Fibroblast of lung (primary cell): Measurements from ENCODE around the gene SBDS. TPM values are rescaled to one million over a fixed set of nuclear protein-coding genes. Genes with fewer than 3 reads are reported as not detected.
"Not testable (repeated sequence)": the region's sequence is repeated elsewhere in the genome, so short reads cannot be mapped to it uniquely, and the experiment has no call there.

Source experiments
- DNase-seq, 2 donors: peaks; one replicate each; pipeline versions ENCODE4 v3.0.0 to v3.0.0-alpha.2; 2010; ENCODE audit warnings: low read depth in 2 of 2
- H2AFZ ChIP-seq: 2 replicates; pipeline ENCODE4 v1.5.1; 2012; ENCODE audit warnings: low read length, control low read depth, inconsistent platforms
- H3K27ac ChIP-seq: 2 replicates; pipeline ENCODE4 v1.5.1; 2011; ENCODE audit warnings: low read length, control low read depth; ENCODE audit not compliant: insufficient read depth
- H3K27me3 ChIP-seq: 2 replicates; pipeline ENCODE4 v1.5.1; 2011; ENCODE audit warnings: mild to moderate bottlenecking, low read length; ENCODE audit not compliant: control insufficient read depth, insufficient read depth
- H3K36me3 ChIP-seq: 2 replicates; pipeline ENCODE4 v1.5.1; 2011; ENCODE audit warnings: low read length; ENCODE audit not compliant: control insufficient read depth, insufficient read depth
- H3K4me1 ChIP-seq: 2 replicates; pipeline ENCODE4 v1.5.1; 2011; ENCODE audit warnings: low read length; ENCODE audit not compliant: control insufficient read depth, insufficient read depth; ENCODE audit errors: extremely low read depth
- H3K4me2 ChIP-seq: 2 replicates; pipeline ENCODE4 v1.5.1; 2011; ENCODE audit warnings: low read length, control low read depth; ENCODE audit not compliant: insufficient read depth; ENCODE audit errors: extremely low read depth
- H3K4me3 ChIP-seq, 4 experiments: fragments of 200-600 bp in 1 of 4; sonication (generic) in 1 of 4; replicated peaks in 1 of 4; 2 replicates each; pipeline ENCODE4 v1.5.1; 2011 to 2016; ENCODE audit warnings: low read length in 4 of 4, low read depth in 3 of 4, mild to moderate bottlenecking in 3 of 4, control low read depth in 2 of 4, inconsistent platforms in 1 of 4, mixed read lengths in 1 of 4; ENCODE audit not compliant: insufficient read depth in 1 of 4; ENCODE audit errors: control extremely low read depth in 1 of 4
- H3K79me2 ChIP-seq: 2 replicates; pipeline ENCODE4 v1.5.1; 2012; ENCODE audit warnings: mild to moderate bottlenecking, low read length, inconsistent platforms; ENCODE audit not compliant: control insufficient read depth, insufficient read depth
- H3K9ac ChIP-seq: 2 replicates; pipeline ENCODE4 v1.5.1; 2011; ENCODE audit warnings: mild to moderate bottlenecking, low read length, control low read depth; ENCODE audit not compliant: insufficient read depth
- H3K9me3 ChIP-seq: 2 replicates; pipeline ENCODE4 v1.5.1; 2012; ENCODE audit warnings: low read depth, low read length; ENCODE audit not compliant: control insufficient read depth, insufficient read depth
- H4K20me1 ChIP-seq: 2 replicates; pipeline ENCODE4 v1.5.1; 2011; ENCODE audit warnings: low read length; ENCODE audit not compliant: control insufficient read depth, insufficient read depth; ENCODE audit errors: extremely low read depth
- EZH2 ChIP-seq: IDR thresholded peaks from 2 replicates; pipeline ENCODE4 v1.5.1; 2012; ENCODE audit warnings: low read length, control low read depth, mild to moderate bottlenecking; ENCODE audit errors: missing control alignments
- polyA plus RNA-seq, 2 donors: library from polyadenylated mRNA; depleted of rRNA in 1 of 2; stranded (reverse) in 1 of 2; unstranded in 1 of 2; fragments of >200 nt; gene quantifications; 2 replicates each; pipeline ENCODE4 v1.2.1, GENCODE V29; 2011 to 2012; ENCODE audit warnings: missing spikeins in 1 of 2
- total RNA-seq: library from RNA; depleted of rRNA; stranded (reverse); fragments of >200 nt; gene quantifications from 2 replicates; pipeline ENCODE4 v1.2.1, GENCODE V29; 2014
- TF ChIP-seq, protein P1 (sequence below), 2 donors: IDR thresholded peaks in 1 of 2; conservative IDR thresholded peaks in 1 of 2; 1 replicate in 1 of 2; 2 replicates in 1 of 2; pipeline ENCODE4 v1.5.1; 2011 to 2012; ENCODE audit warnings: low read length in 2 of 2, control low read depth in 1 of 2, inconsistent platforms in 1 of 2, low read depth in 1 of 2, mild to moderate bottlenecking in 1 of 2

The SBDS gene
- total and polyA plus RNA-seq, 2 donors (not counting 1 experiment from before 2014, with no cell fraction given) = 118 to 172 TPM

- H3K4me2 ChIP-seq, H3K27ac ChIP-seq, H2AFZ ChIP-seq, H3K9me3 ChIP-seq, H4K20me1 ChIP-seq, H3K36me3 ChIP-seq, H3K4me3 ChIP-seq, DNase-seq, H3K79me2 ChIP-seq, H3K9ac ChIP-seq, H3K27me3 ChIP-seq, H3K4me1 ChIP-seq: not testable (repeated sequence)
These were observed 14.3 kb upstream of the SBDS start for GRCh38 chr7:67009677-67010076.

DNA sequence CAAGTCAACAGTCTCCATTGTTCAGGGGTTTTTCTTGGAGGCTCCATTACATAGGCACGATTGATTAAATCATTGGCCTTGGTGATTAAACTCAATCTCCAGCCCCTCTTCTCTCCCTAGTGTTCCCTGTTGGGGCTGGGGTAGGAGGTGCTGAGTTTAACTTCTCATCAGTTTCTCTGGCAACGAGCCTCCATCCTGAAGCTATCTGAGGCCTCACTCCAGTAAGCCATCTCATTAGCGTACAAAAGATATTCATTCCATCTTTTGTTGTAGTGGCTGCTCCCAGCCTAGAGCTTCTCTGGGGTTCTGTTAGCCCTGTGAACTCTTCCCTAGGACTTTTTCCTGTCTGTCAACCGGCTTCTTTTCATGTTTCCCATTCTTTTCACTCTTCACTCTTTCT lies 12.9 kb upstream of the SBDS start:
- Histone ChIP-seq H3K9ac (no peak overlapping the region), H3K4me2 (no peak overlapping the region), H3K9me3 (no peaks in the 10 kb centered on the region), H3K4me1 (no peaks in the 10 kb centered on the region), H3K4me3 (no peak overlapping the region), H2AFZ (no peak overlapping the region), H3K27me3 (no peaks in the 10 kb centered on the region), H4K20me1 (no peaks in the 10 kb centered on the region), H3K79me2 (no peaks in the 10 kb centered on the region), H3K27ac (no peak overlapping the region), H3K36me3 (peaks cover 2% of the 10 kb centered on the region)
- TF ChIP-seq, protein P1, sequence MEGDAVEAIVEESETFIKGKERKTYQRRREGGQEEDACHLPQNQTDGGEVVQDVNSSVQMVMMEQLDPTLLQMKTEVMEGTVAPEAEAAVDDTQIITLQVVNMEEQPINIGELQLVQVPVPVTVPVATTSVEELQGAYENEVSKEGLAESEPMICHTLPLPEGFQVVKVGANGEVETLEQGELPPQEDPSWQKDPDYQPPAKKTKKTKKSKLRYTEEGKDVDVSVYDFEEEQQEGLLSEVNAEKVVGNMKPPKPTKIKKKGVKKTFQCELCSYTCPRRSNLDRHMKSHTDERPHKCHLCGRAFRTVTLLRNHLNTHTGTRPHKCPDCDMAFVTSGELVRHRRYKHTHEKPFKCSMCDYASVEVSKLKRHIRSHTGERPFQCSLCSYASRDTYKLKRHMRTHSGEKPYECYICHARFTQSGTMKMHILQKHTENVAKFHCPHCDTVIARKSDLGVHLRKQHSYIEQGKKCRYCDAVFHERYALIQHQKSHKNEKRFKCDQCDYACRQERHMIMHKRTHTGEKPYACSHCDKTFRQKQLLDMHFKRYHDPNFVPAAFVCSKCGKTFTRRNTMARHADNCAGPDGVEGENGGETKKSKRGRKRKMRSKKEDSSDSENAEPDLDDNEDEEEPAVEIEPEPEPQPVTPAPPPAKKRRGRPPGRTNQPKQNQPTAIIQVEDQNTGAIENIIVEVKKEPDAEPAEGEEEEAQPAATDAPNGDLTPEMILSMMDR (conservative IDR thresholded peaks at IDR 0.05 in 1 of 2, IDR thresholded peaks at IDR 0.05 in 1 of 2; ENCODE audit: low read depth in 1 of 2, low read length in 2 of 2) = no peak
- DNase-seq = no peak

DNA sequence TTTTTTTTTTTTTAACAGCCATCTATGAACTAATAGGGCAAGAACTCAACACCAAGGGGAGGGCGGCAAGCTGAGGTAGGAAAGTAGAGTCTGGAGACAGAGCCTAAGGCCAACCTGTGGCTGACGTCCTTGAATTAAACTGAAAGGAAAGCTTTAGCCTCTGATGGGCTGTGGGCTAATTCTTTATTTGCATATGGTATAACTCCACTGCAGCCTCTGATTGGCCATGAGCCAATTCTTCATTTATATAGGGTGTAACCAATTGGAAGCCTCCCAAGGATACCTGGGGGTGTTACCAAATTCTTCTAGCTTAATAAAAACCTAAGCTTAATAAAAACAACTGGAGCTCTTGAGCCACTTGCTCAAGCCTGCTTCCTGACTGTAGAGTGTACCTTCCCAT lies 11.6 kb upstream of the SBDS start:
- no peaks in the 10 kb centered on the region for H3K9me3 ChIP-seq
- no peaks in the 10 kb centered on the region for H3K79me2 ChIP-seq
- peaks cover 2% of the 10 kb centered on the region for H3K36me3 ChIP-seq
- H2AFZ ChIP-seq = no peak overlapping the region
- no peak overlapping the region for H3K27ac ChIP-seq
- H4K20me1 ChIP-seq = no peaks in the 10 kb centered on the region
- H3K4me3 ChIP-seq = no peak overlapping the region
- no peak for TF ChIP-seq EZH2
- TF ChIP-seq, protein P1 (conservative IDR thresholded peaks at IDR 0.05 in 1 of 2, IDR thresholded peaks at IDR 0.05 in 1 of 2; ENCODE audit: low read depth in 1 of 2, low read length in 2 of 2) = no peak
- DNase-seq = no peak
- H3K4me2 ChIP-seq = no peak overlapping the region
- H3K9ac ChIP-seq = no peak overlapping the region
- H3K27me3 ChIP-seq = no peaks in the 10 kb centered on the region
- no peaks in the 10 kb centered on the region for H3K4me1 ChIP-seq

DNA sequence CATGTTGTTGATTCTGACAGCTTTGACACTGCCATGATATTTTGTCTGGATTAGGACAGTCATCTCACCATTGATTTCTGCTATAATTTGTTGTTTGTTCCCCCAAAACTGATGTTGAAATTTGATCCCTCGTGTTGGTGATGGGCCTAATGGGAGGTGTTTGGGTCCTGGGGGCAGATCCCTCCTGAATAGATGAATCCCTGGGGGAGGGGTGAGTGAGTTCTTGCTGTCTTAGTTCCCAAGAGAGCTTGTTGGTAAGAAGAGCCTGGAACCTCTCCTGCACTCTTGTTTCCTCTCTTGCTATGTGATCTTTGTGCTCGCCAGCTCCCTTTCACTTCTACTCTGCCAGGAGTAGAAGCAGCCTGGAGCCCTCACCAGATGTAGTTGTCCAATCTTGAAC lies 8.8 kb upstream of the SBDS start:
- not testable (repeated sequence) for H3K36me3 ChIP-seq, H3K79me2 ChIP-seq, H3K4me1 ChIP-seq, H3K4me3 ChIP-seq, DNase-seq, H3K9ac ChIP-seq, H3K27me3 ChIP-seq, H2AFZ ChIP-seq, H3K9me3 ChIP-seq, H3K4me2 ChIP-seq, H4K20me1 ChIP-seq, H3K27ac ChIP-seq
